Measurements from ENCODE around the gene BMP6.

Gene BMP6

DNA sequence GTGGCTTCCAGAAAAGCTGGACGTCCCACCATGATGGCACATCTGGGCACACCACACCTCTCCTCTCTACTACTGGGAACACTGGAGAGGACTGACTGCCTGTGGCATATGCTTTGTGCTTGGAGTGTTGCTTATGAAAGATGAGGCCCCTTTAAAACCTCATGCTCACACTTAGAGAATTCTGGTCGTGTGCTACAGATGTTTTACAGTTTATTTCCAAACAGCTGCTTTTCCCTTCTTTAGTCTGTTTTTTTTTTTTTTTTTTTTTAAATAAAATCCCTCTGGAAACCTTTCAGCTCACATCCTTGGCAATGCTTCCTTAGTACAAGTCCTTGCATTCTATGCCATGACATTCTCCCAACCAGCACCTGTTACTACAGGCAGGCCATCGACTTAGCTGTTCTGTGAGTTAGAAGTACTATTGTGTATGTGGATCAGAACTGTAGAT, 60.3 kb downstream of the BMP6 start:
- no peak overlapping the region for H3K4me3 ChIP-seq (ENCODE audit: control insufficient read depth, low read depth, low read length)
- TF ChIP-seq, protein P1, sequence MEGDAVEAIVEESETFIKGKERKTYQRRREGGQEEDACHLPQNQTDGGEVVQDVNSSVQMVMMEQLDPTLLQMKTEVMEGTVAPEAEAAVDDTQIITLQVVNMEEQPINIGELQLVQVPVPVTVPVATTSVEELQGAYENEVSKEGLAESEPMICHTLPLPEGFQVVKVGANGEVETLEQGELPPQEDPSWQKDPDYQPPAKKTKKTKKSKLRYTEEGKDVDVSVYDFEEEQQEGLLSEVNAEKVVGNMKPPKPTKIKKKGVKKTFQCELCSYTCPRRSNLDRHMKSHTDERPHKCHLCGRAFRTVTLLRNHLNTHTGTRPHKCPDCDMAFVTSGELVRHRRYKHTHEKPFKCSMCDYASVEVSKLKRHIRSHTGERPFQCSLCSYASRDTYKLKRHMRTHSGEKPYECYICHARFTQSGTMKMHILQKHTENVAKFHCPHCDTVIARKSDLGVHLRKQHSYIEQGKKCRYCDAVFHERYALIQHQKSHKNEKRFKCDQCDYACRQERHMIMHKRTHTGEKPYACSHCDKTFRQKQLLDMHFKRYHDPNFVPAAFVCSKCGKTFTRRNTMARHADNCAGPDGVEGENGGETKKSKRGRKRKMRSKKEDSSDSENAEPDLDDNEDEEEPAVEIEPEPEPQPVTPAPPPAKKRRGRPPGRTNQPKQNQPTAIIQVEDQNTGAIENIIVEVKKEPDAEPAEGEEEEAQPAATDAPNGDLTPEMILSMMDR (conservative IDR thresholded peaks at IDR 0.05; ENCODE audit: control insufficient read depth, insufficient read depth, low read depth, low read length), result no peak
- no peak for DNase-seq (ENCODE audit: low read depth)

- H3K4me3 ChIP-seq (ENCODE audit: control insufficient read depth, low read depth, low read length), result no peak overlapping the region
- TF ChIP-seq, protein P1 (conservative IDR thresholded peaks at IDR 0.05; ENCODE audit: control insufficient read depth, insufficient read depth, low read depth, low read length), result no peak
- peak; percentile 83 for DNase-seq (ENCODE audit: low read depth)
These were observed 61.3 kb downstream of the BMP6 start for GRCh38 chr6:7787137-7787608.

DNA sequence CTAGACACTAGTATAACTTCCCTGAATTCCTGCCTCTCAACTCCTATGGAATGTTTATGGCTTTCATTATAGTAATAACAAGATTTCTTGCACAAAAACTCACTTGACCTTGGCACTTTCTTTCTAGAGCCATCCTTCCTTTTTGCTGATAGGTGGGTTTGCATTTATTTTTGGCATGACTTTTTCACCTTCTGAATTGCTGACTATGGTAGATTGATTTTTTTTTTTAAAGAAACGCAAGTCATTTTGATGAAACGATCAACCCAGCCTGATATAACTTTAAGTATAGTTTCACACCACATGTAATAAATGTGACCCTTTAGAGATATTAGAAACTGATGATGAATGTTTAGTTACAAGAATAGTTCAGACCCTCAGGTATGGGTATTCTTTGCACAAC, 61.8 kb downstream of the BMP6 start:
- TF ChIP-seq, protein P1 (conservative IDR thresholded peaks at IDR 0.05; ENCODE audit: control insufficient read depth, insufficient read depth, low read depth, low read length), result no peak
- no peak for DNase-seq (ENCODE audit: low read depth)
- no peak overlapping the region for H3K4me3 ChIP-seq (ENCODE audit: control insufficient read depth, low read depth, low read length)

- TF ChIP-seq, protein P1 (conservative IDR thresholded peaks at IDR 0.05; ENCODE audit: control insufficient read depth, insufficient read depth, low read depth, low read length), result no peak
- H3K4me3 ChIP-seq (ENCODE audit: control insufficient read depth, low read depth, low read length), result no peak overlapping the region
- DNase-seq (ENCODE audit: low read depth), result no peak
These were observed 68.6 kb downstream of the BMP6 start for GRCh38 chr6:7794509-7794908.

DNA sequence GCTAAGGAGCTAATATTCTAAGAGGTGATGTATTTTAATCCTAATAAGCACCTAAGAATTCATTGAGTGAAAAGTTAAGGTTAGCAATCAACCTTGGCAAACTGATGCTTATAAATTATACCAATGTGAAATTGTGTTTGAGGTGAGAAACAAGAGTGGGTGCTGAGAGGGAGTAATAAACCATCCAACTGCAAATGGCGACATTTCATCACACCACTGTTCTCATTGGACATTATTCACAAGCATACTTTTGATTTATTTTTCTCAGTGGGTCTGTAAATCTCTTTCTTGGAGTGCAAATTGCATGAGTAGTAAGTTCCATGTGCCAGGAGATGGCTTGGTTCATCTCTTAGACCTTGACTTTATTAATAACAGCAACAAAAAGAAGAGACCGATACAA, 71.5 kb downstream of the BMP6 start:
- TF ChIP-seq, protein P1 (conservative IDR thresholded peaks at IDR 0.05; ENCODE audit: control insufficient read depth, insufficient read depth, low read depth, low read length), result no peak
- no peak for DNase-seq (ENCODE audit: low read depth)
- H3K4me3 ChIP-seq (ENCODE audit: control insufficient read depth, low read depth, low read length), result no peak overlapping the region

DNA sequence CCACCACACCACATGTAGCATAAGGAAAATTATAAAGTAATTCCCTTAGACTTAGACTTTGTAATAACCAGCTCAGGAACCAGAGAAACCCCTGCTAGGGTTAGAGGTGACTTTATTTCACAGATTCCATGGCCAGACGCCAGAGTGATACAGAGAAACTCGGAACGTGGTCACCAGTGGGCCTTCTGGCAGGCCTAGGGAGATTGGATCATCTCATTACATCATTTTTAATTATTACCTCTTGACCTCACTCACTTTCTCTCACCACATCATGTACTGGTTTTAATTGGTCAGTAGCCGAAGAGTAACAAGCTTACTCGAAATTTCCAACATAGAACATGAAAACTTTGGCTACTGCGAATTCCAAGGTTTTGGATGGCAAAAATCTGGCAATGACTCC, 72.9 kb downstream of the BMP6 start:
- no peak overlapping the region for H3K4me3 ChIP-seq (ENCODE audit: control insufficient read depth, low read depth, low read length)
- DNase-seq (ENCODE audit: low read depth), result no peak
- TF ChIP-seq, protein P1 (conservative IDR thresholded peaks at IDR 0.05; ENCODE audit: control insufficient read depth, insufficient read depth, low read depth, low read length), result no peak

- DNase-seq (ENCODE audit: low read depth), result no peak
- TF ChIP-seq, protein P1 (conservative IDR thresholded peaks at IDR 0.05; ENCODE audit: control insufficient read depth, insufficient read depth, low read depth, low read length), result no peak
- no peak overlapping the region for H3K4me3 ChIP-seq (ENCODE audit: control insufficient read depth, low read depth, low read length)
These were observed 76.8 kb downstream of the BMP6 start for GRCh38 chr6:7802662-7803061.

Data from fibroblast of mammary gland (primary cell).